GOT3 (cell line): ENCODE results near the gene NOG.

Experiments
- DNase-seq: peaks from one replicate; lab custom pipeline; 2025; ENCODE audit warnings: mixed read lengths; lab: John Stamatoyannopoulos, UW

Gene NOG

GRCh38 chr17:56636265-56636664 lies 42.8 kb downstream of the NOG start:
- no peak for DNase-seq

- no peak for DNase-seq
These were observed 43.8 kb downstream of the NOG start for GRCh38 chr17:56637254-56637653.

DNA sequence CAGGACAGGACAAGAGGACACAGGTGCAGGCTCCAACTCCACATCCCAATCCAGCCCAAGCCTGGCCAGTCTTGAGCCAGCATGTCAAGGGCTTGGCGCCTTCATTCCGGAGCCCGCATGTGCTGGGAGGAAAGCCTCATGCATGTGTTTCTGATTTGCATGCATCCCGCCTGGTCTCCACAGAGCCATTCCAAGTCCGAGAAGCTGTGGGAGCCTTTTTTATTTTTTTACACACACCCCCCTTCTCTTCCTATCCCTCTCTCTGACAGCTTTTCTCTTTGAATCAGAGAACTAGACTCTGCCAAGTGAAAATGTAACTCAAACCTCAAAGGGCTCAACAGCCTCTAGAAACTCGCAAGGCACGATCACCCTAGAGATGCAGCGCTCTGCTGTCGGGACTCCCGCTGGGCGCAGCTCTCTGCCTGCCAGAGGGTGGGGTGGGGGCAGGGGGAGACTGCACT lies 45.1 kb downstream of the NOG start:
- no peak for DNase-seq

GRCh38 chr17:56639517-56639916 lies 46.0 kb downstream of the NOG start:
- no peak for DNase-seq

GRCh38 chr17:56640116-56640515 lies 46.6 kb downstream of the NOG start:
- DNase-seq = no peak

GRCh38 chr17:56641373-56641772 lies 47.9 kb downstream of the NOG start:
- DNase-seq = no peak

DNA sequence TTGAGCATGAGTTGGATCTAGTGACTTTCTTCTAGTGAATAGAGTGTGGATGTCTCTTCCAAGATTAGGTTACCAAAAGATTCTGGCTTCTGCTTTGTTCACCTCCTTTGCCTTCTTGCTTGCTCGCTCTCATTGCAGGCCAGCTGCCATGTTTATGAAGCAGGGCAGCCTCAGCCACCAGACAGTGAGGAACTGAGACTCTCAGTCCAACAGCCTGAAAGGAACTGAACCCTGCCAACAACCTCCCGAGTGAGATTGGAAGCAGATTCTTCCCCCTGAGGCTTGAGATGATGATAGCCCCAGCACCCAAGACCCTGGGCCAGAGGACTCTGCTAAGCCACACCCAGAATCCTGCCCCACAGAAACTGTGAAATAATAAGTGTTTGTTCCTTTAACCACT lies 48.4 kb downstream of the NOG start:
- DNase-seq = no peak

DNA sequence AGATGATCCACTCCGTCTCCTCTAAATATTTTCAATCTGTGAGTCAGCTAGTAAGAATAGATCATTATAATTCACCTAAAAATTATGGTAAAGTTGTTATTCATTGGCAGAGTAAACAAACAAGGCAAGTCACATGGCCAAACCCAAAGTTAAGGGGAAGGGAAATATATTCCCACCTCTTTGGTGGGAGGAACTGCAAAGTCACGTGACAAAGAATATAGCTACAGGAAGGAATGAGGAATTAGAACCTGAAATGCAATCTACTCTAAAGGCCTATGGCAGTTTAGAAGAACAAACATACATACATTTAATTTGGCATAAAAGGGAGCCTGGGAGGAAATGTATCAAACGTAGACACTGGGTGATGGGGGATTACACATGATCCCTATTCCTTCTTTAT lies 48.9 kb downstream of the NOG start:
- no peak for DNase-seq
